22Rv1 (cell line): Measurements from ENCODE around the gene SORCS2.

Experiments used
- ZFX ChIP-seq: fragments of 450-650 bp; IDR thresholded peaks from 2 replicates; pipeline ENCODE4 v1.6.1; 2017; ENCODE audit warnings: antibody characterized with exemption, borderline replicate concordance
- TF ChIP-seq, protein P1 (sequence below): fragments of 450-650 bp; IDR thresholded peaks from 2 replicates; pipeline ENCODE4 v1.5.1; 2017; ENCODE audit warnings: mild to moderate bottlenecking

DNA sequence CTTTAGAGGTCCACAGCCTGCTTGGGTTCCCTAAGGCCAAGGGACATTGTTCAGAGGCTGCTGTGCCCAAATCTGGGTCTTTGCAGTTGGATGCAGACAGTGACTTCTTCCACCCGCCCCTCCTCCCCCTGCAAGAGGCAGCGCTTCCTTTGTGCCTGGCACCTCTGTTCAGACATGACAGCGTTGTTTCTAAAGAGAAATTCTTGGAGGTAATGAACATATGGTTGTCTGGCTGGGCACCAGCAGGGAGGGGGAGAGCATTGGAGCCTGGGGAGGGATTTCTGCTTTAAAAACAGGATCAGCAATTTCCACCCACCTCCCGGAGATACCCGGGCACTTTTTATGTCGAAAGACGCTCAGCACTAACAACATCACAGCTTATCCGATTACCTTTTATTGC lies 190.9 kb downstream of the SORCS2 start:
- TF ChIP-seq, protein P1, sequence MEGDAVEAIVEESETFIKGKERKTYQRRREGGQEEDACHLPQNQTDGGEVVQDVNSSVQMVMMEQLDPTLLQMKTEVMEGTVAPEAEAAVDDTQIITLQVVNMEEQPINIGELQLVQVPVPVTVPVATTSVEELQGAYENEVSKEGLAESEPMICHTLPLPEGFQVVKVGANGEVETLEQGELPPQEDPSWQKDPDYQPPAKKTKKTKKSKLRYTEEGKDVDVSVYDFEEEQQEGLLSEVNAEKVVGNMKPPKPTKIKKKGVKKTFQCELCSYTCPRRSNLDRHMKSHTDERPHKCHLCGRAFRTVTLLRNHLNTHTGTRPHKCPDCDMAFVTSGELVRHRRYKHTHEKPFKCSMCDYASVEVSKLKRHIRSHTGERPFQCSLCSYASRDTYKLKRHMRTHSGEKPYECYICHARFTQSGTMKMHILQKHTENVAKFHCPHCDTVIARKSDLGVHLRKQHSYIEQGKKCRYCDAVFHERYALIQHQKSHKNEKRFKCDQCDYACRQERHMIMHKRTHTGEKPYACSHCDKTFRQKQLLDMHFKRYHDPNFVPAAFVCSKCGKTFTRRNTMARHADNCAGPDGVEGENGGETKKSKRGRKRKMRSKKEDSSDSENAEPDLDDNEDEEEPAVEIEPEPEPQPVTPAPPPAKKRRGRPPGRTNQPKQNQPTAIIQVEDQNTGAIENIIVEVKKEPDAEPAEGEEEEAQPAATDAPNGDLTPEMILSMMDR = no peak
- no peak for TF ChIP-seq ZFX
